NT2/D1 (cell line): Measurements from ENCODE around the gene SV2A.

Source experiments
- SUZ12 ChIP-seq: IDR thresholded peaks from 2 replicates; pipeline ENCODE4 v1.6.1; 2011; ENCODE audit not compliant: insufficient read length, insufficient read depth; ENCODE audit errors: extremely low read depth
- YY1 ChIP-seq: IDR thresholded peaks from 2 replicates; pipeline ENCODE4 v1.6.1; 2011; ENCODE audit not compliant: insufficient read length, insufficient read depth
- ZNF274 ChIP-seq: IDR thresholded peaks from 2 replicates; pipeline ENCODE4 v1.6.1; 2011; ENCODE audit warnings: mild to moderate bottlenecking, low read depth, low read length

DNA sequence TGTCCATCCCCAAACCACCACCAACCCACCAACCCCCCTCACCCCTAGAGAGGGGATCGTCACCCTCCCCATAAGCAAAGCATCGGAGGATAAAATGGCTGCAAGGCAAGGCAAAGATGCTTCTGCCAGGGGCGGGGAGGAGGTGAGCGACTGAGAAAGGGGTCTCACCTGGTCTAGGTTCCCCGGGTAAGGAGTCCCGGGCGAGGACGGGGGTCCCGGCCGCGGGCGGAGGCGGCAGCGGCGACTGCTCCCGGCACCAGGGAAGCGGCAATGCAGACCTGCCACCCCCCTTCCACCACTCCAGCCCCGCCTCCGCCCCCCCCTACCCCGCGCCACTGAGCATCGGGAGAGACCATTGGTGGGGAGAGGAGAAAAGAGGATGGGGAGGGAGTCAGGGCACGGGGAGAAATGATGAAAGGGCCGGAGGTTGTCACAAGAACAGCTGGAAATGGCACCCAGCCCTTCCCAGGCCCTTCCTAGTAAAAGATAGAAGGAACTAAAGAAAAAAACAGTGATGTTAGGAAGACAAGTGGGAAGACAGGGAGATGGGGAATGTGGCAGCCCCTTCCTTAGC, at the start of gene SV2A:
- TF ChIP-seq YY1 (no peak), ZNF274 (no peak), SUZ12 (no peak)
